Measurements from ENCODE around the gene PDE10A.

GRCh38 chr6:165441181-165441580 is 221.9 kb downstream of the PDE10A start:
- TF ChIP-seq POLR2A (IDR thresholded peaks at IDR 0.05), result no peak
- no peak for TF ChIP-seq CTCF (IDR thresholded peaks at IDR 0.05)
